ENCODE data around the gene TRANK1. TPM values are rescaled to one million over a fixed set of nuclear protein-coding genes. Genes with fewer than 3 reads are reported as not detected.

TRANK1 gene
- polyA plus RNA-seq, 3 donors from 2014 or later, result 19.4 to 52.7 (median 24.6) TPM

DNA sequence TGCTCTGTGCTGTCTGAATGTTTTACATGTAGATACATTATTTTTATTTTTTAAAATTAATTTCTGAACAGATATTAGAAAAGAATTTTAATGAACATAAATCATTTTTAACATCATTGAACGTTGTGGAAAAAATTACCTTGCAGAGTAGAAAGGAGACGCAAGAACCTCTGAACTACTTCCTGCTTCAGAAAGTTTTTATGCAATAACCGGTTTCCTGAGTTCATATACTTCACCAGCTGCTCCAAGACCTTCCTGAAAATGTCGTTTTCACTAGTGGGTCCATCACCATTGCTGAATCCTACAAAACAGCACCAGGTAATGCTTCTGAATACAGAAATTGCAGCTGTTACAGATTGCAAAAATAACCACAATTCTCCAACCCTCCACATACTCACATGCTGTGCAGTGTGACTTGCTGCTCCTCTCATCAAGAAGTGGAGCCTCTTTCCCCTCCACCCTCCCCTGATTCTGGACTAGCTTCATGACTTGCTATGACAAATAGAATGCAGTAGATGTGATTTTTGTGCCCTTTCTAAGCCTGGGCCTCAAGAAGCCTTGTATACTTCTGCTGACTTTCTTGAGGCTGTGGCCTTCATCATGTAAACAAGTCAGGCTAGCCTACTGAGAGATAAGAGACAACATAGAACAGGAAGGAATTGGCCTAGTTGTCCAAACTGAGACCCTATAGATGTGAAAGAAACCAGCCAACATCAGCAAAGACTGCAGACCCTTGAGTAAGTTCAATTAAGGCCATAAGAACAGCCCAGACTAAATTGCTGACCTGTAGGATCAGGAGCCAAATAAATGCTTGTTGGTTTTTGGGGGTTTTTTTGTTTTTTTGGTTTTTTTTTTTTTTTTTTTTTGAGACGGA lies 80.4 kb downstream of the TRANK1 start:
- Mint-ChIP-seq H3K9me3 (no peaks in the 10 kb centered on the region), H3K27ac (peak overlapping the region; percentile 77 to 89 (median 86)), H3K4me1 (peaks cover 34 to 58% of the 10 kb centered on the region in 2 donors), H3K36me3 (peaks cover 31 to 44% (median 35%) of the 10 kb centered on the region in 3 donors), H3K27me3 (ENCODE audit: low read depth in 3 of 3) (peaks cover 0 to 2% (median 0%) of the 10 kb centered on the region in 3 donors), H3K4me3 (peak overlapping the region in 4 of 5 donors; percentile 18 to 55 (median 33))
- DNase-seq, result no peak

DNA sequence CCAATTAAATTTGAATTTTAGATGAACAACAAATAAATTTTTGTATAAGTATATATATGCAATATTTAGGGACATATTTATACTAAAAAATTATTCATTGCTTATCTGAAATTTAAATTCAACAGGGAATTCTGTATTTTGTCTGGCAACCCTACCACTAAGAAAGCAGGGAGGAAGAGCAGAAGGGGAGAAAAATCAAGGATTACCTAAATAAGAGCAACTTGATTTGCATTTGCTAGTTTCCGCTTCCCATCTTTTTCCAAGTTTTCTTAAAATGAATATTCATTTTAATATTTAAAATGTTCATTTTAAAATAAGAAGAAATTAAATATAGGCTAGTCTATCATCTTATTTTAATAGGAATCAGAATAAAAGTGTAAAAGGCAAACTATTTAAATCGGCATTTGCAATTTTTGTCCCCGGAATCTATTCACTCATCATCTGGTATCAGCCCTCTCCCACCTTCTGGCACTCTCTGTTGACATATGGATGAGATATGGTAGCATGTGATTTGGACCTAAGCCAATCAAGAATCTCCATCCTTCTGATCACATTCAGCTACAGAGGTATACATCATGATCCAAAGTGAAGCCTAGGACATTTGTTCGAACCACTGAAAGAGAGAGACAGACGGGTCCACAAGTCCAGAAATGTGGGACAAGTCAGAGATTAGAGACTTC lies 82.6 kb downstream of the TRANK1 start:
- Mint-ChIP-seq H3K27me3 (ENCODE audit: low read depth in 3 of 3) (peaks cover 0 to 2% (median 0%) of the 10 kb centered on the region in 3 donors), H3K4me3 (no peak overlapping the region), H3K9me3 (no peaks in the 10 kb centered on the region), H3K27ac (peak overlapping the region in 2 of 6 donors; percentile 2 to 65), H3K36me3 (peaks cover 32 to 65% (median 40%) of the 10 kb centered on the region in 3 donors), H3K4me1 (peaks cover 27 to 47% of the 10 kb centered on the region in 2 donors)
- DNase-seq, result no peak

DNA sequence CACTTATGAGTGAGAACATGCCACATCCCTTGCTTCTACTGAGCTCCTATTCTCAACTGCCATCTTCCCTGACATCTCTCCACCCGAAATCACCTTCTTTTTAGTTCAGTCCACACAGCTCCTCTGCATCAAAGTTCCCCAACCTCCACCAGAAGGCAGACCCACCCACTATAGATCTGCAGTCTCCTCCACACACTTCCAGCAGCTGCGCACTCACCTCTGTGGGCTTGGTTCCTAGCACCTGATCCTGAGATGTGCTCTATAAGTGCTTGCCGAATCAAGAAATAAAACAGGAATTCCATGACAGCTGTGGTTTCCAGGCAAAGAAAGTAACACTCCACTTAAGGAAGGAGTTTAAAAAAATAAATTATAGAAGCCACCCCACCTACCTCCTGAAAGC lies 85.4 kb downstream of the TRANK1 start:
- Mint-ChIP-seq H3K27ac (peak overlapping the region in 3 of 6 donors; percentile 16 to 76 (median 67)), H3K9me3 (no peaks in the 10 kb centered on the region), H3K4me1 (peaks cover 10 to 32% of the 10 kb centered on the region in 2 donors), H3K27me3 (ENCODE audit: low read depth in 3 of 3) (peaks cover 0 to 2% (median 0%) of the 10 kb centered on the region in 3 donors), H3K4me3 (no peak overlapping the region), H3K36me3 (peaks cover 46 to 76% (median 56%) of the 10 kb centered on the region in 3 donors)
- no peak for DNase-seq

DNA sequence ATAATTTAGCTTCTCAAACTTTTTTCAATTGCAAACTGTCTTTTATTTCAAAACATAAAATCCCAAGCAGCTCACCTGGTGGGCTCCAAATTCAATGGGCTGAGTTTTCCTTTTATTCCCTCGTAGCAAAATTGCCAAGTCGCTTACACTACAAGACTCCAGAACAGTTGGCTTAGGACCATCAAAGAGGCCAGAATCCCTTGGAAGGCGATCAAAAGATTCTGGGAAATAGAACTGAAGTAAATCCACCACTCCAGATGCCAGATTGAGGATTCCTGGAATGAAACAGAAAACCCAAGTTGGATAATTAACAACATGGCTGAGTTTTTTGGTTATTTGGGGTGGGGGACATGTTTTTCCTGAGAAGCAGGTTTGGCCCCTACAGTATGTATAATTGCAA lies 92.8 kb downstream of the TRANK1 start:
- H3K27ac Mint-ChIP-seq, result no peak overlapping the region
- peaks cover 42 to 77% (median 46%) of the 10 kb centered on the region in 3 donors for H3K36me3 Mint-ChIP-seq
- peaks cover 0 to 2% (median 0%) of the 10 kb centered on the region in 3 donors for H3K27me3 Mint-ChIP-seq (ENCODE audit: low read depth in 3 of 3)
- H3K4me1 Mint-ChIP-seq, result peaks cover 2 to 6% of the 10 kb centered on the region in 2 donors
- no peak for DNase-seq
- H3K9me3 Mint-ChIP-seq, result no peaks in the 10 kb centered on the region
- H3K4me3 Mint-ChIP-seq, result no peak overlapping the region

DNA sequence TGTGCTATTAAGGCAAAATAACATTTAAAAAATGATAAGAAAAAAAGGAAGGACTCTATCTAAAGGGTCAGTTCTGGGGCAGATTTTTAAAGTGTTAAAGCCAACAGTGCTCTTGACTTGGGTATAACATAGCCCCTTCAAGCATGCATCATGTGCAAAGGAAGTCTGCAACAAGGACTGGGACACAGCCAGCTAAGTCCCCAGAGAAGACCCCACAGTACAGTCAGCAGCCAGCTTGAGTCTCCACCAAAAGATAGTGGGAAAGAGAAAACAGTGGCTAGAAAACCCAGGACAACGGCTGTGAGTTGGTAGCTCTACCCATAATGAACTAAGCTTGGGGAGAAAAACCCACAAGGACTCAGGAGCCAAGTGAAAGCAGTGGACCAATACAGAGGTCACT lies 94.1 kb downstream of the TRANK1 start:
- Mint-ChIP-seq H3K27ac (no peak overlapping the region), H3K27me3 (ENCODE audit: low read depth in 3 of 3) (peaks cover 0 to 2% (median 0%) of the 10 kb centered on the region in 3 donors), H3K9me3 (no peaks in the 10 kb centered on the region), H3K4me3 (no peak overlapping the region), H3K4me1 (peaks cover 5 to 13% of the 10 kb centered on the region in 2 donors), H3K36me3 (peaks cover 44 to 77% (median 45%) of the 10 kb centered on the region in 3 donors)
- no peak for DNase-seq

DNA sequence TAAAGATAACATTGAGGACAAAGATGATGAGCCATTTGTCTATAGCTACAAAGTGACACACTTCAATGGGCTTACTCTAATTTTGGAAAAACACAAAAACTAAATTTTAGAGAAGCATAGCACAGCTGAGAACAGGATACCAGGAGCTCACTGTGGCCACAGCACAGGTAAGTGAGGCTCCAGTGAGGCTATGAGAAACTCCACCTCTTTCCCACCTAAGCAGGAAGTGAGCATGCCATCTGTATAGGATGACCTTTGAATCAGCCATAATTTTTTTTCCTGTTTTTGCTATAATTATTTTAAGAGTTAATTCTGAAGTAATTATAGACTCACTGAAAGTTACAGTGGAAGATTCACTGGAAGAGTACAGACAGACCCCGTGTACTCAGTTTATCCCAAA lies 98.4 kb downstream of the TRANK1 start:
- Mint-ChIP-seq H3K27ac (peak overlapping the region in 1 of 6 donors; percentile 36), H3K36me3 (peaks cover 49 to 72% (median 55%) of the 10 kb centered on the region in 3 donors), H3K4me1 (peaks cover 43 to 51% of the 10 kb centered on the region in 2 donors), H3K27me3 (ENCODE audit: low read depth in 3 of 3) (peaks cover 0 to 2% (median 0%) of the 10 kb centered on the region in 3 donors), H3K9me3 (no peaks in the 10 kb centered on the region), H3K4me3 (no peak overlapping the region)
- no peak for DNase-seq

DNA sequence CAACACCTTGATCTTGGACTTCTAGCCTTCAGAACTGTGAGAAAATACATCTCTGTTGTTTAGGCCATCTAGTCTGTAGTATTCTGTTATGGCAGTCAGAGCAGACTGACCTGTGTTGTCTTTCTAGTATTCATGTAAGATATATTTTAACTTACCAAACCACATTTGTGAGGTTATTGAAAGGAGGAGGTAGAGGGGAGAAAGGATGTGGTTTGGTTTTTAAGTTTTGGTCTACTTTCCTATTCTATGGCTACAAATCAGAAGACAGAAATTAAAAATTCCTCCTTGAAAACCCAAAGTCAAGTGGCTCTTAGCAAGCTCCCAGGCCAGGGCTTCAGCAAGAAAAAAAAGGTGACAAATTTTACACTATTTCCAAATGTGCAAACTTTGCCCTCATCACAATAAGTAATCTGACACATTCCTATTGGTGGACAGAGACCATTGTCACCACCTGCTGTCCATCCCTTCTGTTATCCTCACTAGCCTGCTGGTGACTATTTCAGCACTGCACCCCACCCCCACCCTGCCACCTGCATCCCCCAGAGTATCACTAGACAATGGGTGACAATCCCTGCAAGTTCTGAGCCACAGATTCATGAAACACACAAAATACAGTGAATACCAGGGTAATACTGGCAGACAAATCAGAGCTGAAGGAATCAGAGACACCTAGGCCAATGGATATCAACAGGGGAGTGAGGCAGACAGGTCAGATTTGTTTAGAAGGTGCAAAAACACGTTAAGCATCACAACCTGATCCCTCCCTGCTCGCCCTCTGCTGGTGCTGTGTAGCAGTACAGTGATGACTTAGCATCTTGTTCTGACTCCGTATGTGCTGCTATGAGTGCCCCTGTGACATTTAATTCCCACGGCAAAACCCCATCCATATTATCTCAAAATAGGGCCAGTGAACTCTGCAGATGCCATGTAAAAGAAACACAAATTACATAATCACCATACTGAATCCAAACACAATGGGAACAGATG lies 101.5 kb downstream of the TRANK1 start:
- no peaks in the 10 kb centered on the region for H3K9me3 Mint-ChIP-seq
- peak; percentile 58 to 66 (median 63) for DNase-seq
- peak overlapping the region; percentile 80 to 92 (median 90) for H3K27ac Mint-ChIP-seq
- peaks cover 0 to 2% (median 0%) of the 10 kb centered on the region in 3 donors for H3K27me3 Mint-ChIP-seq (ENCODE audit: low read depth in 3 of 3)
- H3K4me3 Mint-ChIP-seq, result peak overlapping the region; percentile 57 to 72 (median 69)
- H3K4me1 Mint-ChIP-seq, result peaks cover 53 to 70% of the 10 kb centered on the region in 2 donors
- peaks cover 54 to 73% (median 57%) of the 10 kb centered on the region in 3 donors for H3K36me3 Mint-ChIP-seq

DNA sequence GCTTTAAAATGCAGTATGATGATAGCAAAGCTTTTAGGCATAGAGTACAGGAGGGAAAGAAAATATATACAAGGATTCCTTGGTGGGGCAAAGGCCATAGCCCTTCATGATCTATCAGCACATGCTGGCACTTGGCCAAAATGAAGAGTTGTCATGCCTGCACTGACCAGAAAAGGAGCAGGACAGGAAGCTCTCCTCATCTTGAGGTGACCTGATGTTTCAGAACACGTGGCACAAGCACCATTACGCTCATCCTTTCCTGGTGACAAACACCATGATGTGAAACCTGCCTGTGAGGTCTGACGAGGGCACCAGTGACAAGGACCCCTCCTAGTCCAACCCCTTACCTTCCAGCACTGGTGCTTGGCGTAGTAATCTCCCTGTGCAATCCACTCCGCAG lies 102.6 kb downstream of the TRANK1 start:
- H3K36me3 Mint-ChIP-seq, result peaks cover 52 to 68% (median 57%) of the 10 kb centered on the region in 3 donors
- no peaks in the 10 kb centered on the region for H3K27me3 Mint-ChIP-seq (ENCODE audit: low read depth in 3 of 3)
- H3K27ac Mint-ChIP-seq, result peak overlapping the region; percentile 80 to 92 (median 90)
- H3K4me3 Mint-ChIP-seq, result peak overlapping the region; percentile 57 to 72 (median 69)
- peak in 1 of 3 donors; percentile 11 for DNase-seq
- H3K9me3 Mint-ChIP-seq, result no peaks in the 10 kb centered on the region
- peaks cover 53 to 70% of the 10 kb centered on the region in 2 donors for H3K4me1 Mint-ChIP-seq

DNA sequence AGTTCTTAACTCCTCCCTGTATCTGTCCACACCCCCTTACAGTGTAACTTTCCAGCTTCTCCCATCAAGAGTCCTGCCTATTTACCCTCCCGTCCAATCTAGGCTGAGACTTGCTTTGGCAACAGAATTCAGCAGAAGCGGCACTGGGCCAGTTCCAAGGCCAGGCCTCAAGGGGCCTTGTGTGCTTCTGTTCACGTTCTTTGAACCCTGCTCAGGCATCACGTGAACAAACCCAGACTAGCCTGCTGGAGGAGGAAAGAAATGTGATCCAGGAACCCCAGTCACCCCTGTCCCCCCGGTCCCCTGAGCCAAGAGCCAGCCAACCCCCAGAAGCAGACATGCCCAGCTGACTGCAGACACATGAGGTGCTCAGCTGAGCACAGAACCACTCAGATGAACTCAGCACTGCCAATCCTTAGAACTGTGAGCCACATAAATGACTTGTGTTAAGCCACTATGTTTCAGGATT lies 104.4 kb downstream of the TRANK1 start:
- no peak overlapping the region for H3K4me3 Mint-ChIP-seq
- H3K4me1 Mint-ChIP-seq, result peaks cover 47 to 60% of the 10 kb centered on the region in 2 donors
- no peaks in the 10 kb centered on the region for H3K9me3 Mint-ChIP-seq
- H3K36me3 Mint-ChIP-seq, result peaks cover 36 to 68% (median 57%) of the 10 kb centered on the region in 3 donors
- DNase-seq, result no peak
- H3K27ac Mint-ChIP-seq, result peak overlapping the region in 1 of 6 donors; percentile 36
- no peaks in the 10 kb centered on the region for H3K27me3 Mint-ChIP-seq (ENCODE audit: low read depth in 3 of 3)

DNA sequence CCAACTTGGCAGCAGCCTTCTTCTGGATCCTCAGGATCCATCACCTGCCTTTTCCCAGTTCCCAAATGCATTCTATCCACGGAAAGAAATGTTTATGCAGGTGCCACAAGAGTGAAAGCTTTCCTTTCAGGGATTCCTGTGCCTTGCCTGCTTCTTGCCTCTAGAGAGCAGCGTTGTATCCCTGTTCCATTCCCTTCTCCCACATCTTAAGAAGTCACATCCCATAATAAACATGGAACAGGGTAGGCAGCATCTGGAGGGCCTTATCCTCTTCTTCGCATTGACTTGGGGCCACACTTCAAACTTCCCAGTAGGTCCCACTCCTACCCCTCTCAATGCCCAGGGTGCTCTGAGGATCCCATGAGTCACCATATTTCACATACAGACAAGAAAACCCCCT lies 107.8 kb downstream of the TRANK1 start:
- Mint-ChIP-seq H3K4me1 (peaks cover 17 to 26% of the 10 kb centered on the region in 2 donors), H3K9me3 (no peaks in the 10 kb centered on the region), H3K4me3 (no peak overlapping the region), H3K36me3 (peaks cover 32 to 77% (median 66%) of the 10 kb centered on the region in 3 donors), H3K27ac (peak overlapping the region in 4 of 6 donors; percentile 18 to 44 (median 32)), H3K27me3 (ENCODE audit: low read depth in 3 of 3) (peaks cover 0 to 2% (median 0%) of the 10 kb centered on the region in 3 donors)
- no peak for DNase-seq

DNA sequence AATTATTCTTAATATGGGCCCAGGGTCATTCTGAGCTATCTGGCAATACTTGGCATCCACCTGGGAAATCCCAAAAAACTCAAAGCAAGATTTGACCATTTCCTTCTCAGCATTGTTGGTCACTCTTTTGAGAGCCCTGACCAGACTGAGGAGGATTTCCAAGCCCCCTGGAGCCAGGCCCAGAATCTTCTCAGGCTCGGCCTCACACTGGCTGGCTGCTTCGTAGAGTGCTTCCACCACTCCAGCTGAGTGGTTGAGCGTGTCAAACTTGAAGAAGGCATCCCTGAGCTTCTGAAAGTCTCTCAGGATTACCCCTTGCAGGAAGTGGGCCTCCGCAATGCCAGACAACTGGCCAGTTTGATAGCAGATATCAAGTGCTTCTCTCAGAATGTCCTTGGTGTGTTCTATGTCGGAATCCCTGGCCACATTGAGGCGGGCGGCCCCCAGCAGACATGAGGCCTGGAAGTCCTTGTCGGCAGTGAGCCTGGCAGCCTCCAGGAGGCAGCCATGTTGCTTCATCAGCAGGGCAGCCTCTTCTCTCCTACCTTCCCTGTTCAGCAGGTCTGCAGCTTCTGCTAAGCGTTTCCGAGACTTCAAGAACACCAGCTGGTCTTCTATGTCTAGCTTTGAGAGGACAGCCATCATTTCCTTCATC lies 111.6 kb downstream of the TRANK1 start:
- Mint-ChIP-seq H3K4me1 (no peaks in the 10 kb centered on the region), H3K27me3 (ENCODE audit: low read depth in 3 of 3) (peaks cover 0 to 3% (median 2%) of the 10 kb centered on the region in 3 donors), H3K9me3 (no peaks in the 10 kb centered on the region), H3K36me3 (peaks cover 25 to 70% (median 46%) of the 10 kb centered on the region in 3 donors), H3K27ac (no peak overlapping the region), H3K4me3 (no peak overlapping the region)
- DNase-seq, result no peak

DNA sequence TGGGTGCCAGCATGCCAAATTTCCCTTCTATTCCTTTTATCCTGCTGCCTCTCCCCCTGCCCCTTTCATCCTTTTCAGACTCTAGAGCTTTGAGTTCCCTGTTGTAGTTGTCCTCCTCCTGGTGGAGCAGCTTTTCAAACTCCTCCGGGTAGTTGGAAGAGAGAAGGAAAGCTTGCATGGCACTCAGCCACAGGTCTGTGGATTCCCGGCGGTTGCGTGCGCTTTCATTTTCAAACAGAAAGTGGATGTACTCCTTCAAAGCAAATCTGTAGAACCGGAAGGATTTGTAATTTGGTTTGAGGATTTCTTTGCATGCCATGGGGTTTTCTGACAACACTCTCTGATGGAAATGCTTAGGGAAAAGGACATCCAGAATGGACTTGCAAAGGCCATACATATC lies 112.4 kb downstream of the TRANK1 start:
- Mint-ChIP-seq H3K27me3 (ENCODE audit: low read depth in 3 of 3) (peaks cover 0 to 3% (median 2%) of the 10 kb centered on the region in 3 donors), H3K4me1 (no peaks in the 10 kb centered on the region), H3K9me3 (no peaks in the 10 kb centered on the region), H3K27ac (no peak overlapping the region), H3K4me3 (no peak overlapping the region), H3K36me3 (peaks cover 27 to 76% (median 47%) of the 10 kb centered on the region in 3 donors)
- DNase-seq, result no peak

Data from immature natural killer cell (primary cell).